DOHH2 (cell line): Measurements from ENCODE around the gene ITCH.

Experiments used
- CTCF ChIP-seq: fragments of 200-600 bp; sonication (generic); IDR thresholded peaks from one replicate; pipeline ENCODE4 v1.5.1; 2014; ENCODE audit warnings: antibody characterized with exemption, mild to moderate bottlenecking, low read depth, low read length; ENCODE audit not compliant: poor library complexity, severe bottlenecking
- EZH2phosphoT487 ChIP-seq: fragments of 200-600 bp; sonication (generic); IDR thresholded peaks from 2 replicates; pipeline ENCODE4 v1.6.1; 2017; ENCODE audit warnings: borderline replicate concordance, mild to moderate bottlenecking, antibody characterized with exemption, low read length, moderate library complexity, mixed read lengths

- TF ChIP-seq CTCF = no peak
- no peak for TF ChIP-seq EZH2phosphoT487
Measured at GRCh38 chr20:34532320-34532719, 169.2 kb downstream of the ITCH start.
